Effector memory CD8-positive, alpha-beta T cell (primary cell): Measurements from ENCODE around the gene MAP4K3.
"Not testable (repeated sequence)": the region's sequence is repeated elsewhere in the genome, so short reads cannot be mapped to it uniquely, and the experiment has no call there.

Experiments
- ATAC-seq: fragments of 150-1000 bp; cut with Tn5 transposase; replicated peaks from 2 replicates; pipeline ENCODE4 v1.10.0; 2021; ENCODE audit warnings: mild to moderate bottlenecking, moderate library complexity
- DNase-seq, 3 experiments: peaks; one replicate each; pipeline ENCODE4 v3.0.0; 2021
- H3K27ac Mint-ChIP-seq, 2 donors: one replicate each; pipeline ENCODE4 v1.8.0; 2022; ENCODE audit warnings: mild to moderate bottlenecking in 2 of 2, mixed read lengths in 2 of 2, moderate library complexity in 2 of 2
- H3K27me3 Mint-ChIP-seq, 2 donors: one replicate each; pipeline ENCODE4 v1.8.0; 2022; ENCODE audit warnings: mixed read lengths in 2 of 2
- H3K36me3 Mint-ChIP-seq: one replicate; pipeline ENCODE4 v1.8.0; 2022; ENCODE audit warnings: mild to moderate bottlenecking, moderate library complexity, mixed read lengths; ENCODE audit not compliant: insufficient read depth
- H3K4me1 Mint-ChIP-seq, 2 donors: one replicate each; pipeline ENCODE4 v1.8.0; 2022; ENCODE audit warnings: low read depth in 2 of 2, mixed read lengths in 2 of 2
- H3K4me3 Mint-ChIP-seq, 2 donors: one replicate each; pipeline ENCODE4 v1.8.0; 2022; ENCODE audit warnings: mild to moderate bottlenecking in 2 of 2, mixed read lengths in 2 of 2, moderate library complexity in 2 of 2
- H3K9me3 Mint-ChIP-seq, 2 donors: one replicate each; pipeline ENCODE4 v1.8.0; 2022; ENCODE audit warnings: mixed read lengths in 2 of 2

The MAP4K3 gene

DNA sequence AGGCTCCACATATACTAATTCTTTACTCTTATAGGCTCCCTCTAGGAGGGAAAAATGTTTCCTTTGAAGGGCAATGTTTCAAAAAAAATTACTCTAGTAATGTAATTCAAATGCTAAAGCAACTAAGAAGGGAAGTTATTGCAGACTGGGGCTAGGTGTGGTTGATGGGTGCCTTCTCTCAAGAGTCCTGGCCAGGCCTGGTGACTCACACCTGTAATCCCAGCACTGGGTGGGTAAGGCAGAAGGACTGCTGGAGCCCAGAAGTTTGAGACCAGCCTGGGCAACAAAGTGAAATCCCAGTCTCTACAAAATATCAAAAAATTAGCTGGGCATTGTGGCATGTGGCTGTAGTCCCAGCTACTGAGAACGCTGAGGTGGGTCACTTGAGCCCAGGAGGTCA lies 162.1 kb downstream of the MAP4K3 start:
- Mint-ChIP-seq H3K27ac (no peak overlapping the region), H3K4me1 (no peaks in the 10 kb centered on the region), H3K36me3 (peaks cover 10% of the 10 kb centered on the region), H3K27me3 (no peaks in the 10 kb centered on the region), H3K9me3 (no peaks in the 10 kb centered on the region), H3K4me3 (no peak overlapping the region)
- ATAC-seq = no peak
- DNase-seq = no peak

DNA sequence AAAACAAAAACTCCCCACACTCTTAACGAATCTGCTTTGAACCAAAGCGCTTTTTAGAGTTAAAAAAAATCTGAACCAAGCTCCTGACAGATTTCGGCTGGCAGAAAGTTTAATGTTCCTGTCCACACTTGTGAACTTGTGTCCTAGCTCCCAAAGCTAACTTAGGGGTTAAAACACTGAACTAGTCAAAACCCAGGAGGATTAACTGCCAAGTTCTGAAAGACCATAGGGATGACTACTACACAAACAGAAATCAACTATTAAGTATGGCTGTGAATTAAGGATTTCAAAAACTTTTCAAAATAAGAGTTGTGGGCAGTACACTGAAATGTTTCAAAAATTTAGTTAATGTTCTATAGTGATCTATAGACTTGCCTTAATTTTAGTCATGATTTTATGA lies 167.1 kb downstream of the MAP4K3 start:
- Mint-ChIP-seq H3K4me1 (peaks cover 14 to 15% of the 10 kb centered on the region in 2 donors), H3K9me3 (no peaks in the 10 kb centered on the region), H3K4me3 (no peak overlapping the region), H3K36me3 (peaks cover 3% of the 10 kb centered on the region), H3K27me3 (no peaks in the 10 kb centered on the region), H3K27ac (no peak overlapping the region)
- DNase-seq (no peak), ATAC-seq (no peak)

DNA sequence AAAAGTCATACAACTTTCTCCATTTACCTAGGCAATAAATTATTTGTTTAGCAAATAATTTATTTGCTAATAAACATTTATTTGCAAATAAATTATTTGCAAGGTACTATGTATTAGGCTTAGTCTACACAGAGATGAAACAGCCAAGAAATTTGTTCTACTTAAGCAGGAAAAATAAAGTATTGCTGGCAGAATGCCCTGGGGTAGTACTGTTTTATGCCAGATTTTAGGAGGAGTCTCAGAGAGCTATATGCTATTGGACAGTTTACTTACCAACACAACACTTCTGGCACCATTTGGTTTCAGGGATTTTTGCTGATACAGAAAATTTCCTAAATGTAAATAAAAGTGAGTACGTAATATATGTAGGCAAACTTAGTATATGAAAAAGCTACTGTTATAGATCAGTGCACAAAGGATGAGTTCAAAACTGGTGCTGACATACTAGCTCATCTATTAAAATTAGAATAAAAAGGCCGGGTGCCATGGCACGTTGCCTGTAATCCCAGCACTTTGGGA lies 170.1 kb downstream of the MAP4K3 start:
- Mint-ChIP-seq H3K4me3 (no peak overlapping the region), H3K36me3 (peaks cover 6% of the 10 kb centered on the region), H3K9me3 (no peaks in the 10 kb centered on the region), H3K27ac (peak overlapping the region in 1 of 2 donors; percentile 62), H3K27me3 (no peaks in the 10 kb centered on the region), H3K4me1 (peaks cover 19 to 31% of the 10 kb centered on the region in 2 donors)
- ATAC-seq (no peak), DNase-seq (no peak)

DNA sequence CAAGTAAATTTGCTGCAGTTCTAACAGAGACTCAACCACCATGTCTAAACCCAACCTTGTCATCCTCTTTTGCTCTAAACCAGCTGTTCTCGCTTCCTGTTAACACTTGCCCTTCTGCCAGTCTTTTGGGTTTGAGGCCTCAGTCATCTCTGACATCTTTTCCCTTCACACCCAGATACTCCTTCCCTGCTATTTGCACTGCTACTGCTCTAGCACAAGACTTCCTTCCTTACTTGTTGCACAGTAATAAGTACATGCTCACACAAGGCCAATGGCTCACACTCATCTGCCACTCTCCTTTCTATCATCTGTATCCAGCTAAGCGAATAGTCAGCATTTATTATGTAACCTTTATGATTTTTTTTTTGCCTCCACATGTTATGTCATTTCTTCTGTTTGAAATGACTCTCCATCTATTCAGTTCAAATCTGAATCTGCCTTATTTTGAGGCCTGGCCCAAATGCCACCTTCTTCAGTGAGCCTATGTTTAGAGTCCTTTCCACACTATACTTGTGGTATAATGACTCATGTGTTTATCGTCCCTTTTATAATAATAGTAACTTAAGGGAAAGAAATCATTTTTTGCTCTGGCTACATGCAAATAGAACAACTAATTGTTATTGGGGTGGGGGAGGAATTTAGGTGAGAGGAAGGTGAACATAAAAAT lies 170.8 kb downstream of the MAP4K3 start:
- Mint-ChIP-seq H3K4me1 (peaks cover 19 to 31% of the 10 kb centered on the region in 2 donors), H3K27me3 (no peaks in the 10 kb centered on the region), H3K27ac (peak overlapping the region; percentile 47 to 62), H3K4me3 (peak overlapping the region; percentile 1 to 20), H3K36me3 (peaks cover 6% of the 10 kb centered on the region), H3K9me3 (no peaks in the 10 kb centered on the region)
- DNase-seq (peak in 1 of 3 experiments; percentile 7), ATAC-seq (peak; percentile 73)

DNA sequence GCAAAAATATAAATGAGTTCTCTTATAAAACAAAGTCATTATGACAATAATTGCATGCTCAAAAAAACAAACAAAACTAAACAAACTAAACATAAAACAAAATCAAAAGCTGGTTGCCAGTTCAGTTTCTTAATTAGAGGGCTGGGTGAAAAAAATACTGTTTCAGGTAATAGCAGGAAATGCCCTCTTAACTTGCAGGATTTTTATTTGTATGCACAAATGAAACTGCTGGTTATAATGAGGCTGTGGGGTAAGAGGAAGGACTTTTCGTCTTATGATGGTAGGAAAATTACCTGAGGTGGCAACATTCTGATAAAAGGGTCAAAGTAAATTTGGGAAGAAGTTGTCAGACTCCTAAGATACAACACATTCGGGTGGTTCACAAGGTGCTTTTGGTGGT lies 171.8 kb downstream of the MAP4K3 start:
- Mint-ChIP-seq H3K27me3 (no peaks in the 10 kb centered on the region), H3K27ac (peak overlapping the region; percentile 47 to 62), H3K4me3 (peak overlapping the region in 1 of 2 donors; percentile 65), H3K4me1 (peaks cover 19 to 31% of the 10 kb centered on the region in 2 donors), H3K36me3 (peaks cover 8% of the 10 kb centered on the region), H3K9me3 (no peaks in the 10 kb centered on the region)
- ATAC-seq (no peak), DNase-seq (no peak)

DNA sequence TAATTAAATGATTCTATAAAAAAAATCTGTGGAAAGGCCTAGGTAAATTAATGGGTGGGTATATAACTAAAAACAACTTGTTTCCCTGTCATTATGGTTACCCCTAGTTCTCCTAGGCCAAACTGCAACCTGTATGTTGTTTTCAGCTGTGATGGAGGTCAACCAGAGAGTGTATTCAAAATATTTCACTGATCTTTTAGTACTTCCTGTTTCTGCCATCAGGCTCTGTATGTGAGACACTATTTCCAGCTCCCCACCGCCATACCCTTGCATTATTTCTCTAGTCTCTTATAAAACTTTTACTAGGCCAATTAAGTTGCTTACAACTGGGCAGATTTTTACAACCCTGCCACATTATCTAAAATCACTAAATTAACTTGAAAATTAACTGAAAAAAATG lies 172.4 kb downstream of the MAP4K3 start:
- DNase-seq (no peak), ATAC-seq (peak; percentile 40)
- Mint-ChIP-seq H3K9me3 (no peaks in the 10 kb centered on the region), H3K36me3 (peaks cover 8% of the 10 kb centered on the region), H3K27me3 (no peaks in the 10 kb centered on the region), H3K4me3 (peak overlapping the region in 1 of 2 donors; percentile 65), H3K27ac (peak overlapping the region; percentile 47 to 62), H3K4me1 (peaks cover 19 to 31% of the 10 kb centered on the region in 2 donors)

DNA sequence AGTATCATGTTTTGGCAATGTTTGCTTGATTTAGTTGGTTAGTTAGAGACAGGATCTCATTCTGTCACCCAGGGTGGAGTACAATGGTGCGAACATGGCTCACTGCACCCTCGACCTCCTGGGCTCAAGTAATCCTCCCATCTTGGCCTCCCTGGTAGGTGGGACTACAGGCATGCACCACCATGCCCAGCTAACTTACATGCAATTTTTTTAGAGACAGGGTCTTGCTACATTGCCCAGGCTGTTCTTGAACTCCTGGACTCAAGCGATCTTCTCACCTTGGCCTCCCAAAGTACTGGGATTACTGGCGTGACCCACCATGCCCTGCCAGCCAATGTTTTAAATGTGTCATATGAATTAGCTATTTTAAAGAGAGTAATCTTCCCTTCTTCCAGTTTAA lies 177.0 kb downstream of the MAP4K3 start:
- peaks cover 12% of the 10 kb centered on the region for H3K36me3 Mint-ChIP-seq
- no peak for DNase-seq
- ATAC-seq = no peak
- H3K27me3 Mint-ChIP-seq = no peaks in the 10 kb centered on the region
- no peak overlapping the region for H3K4me3 Mint-ChIP-seq
- peaks cover 6 to 18% of the 10 kb centered on the region in 2 donors for H3K4me1 Mint-ChIP-seq
- no peak overlapping the region for H3K27ac Mint-ChIP-seq
- H3K9me3 Mint-ChIP-seq = no peaks in the 10 kb centered on the region

DNA sequence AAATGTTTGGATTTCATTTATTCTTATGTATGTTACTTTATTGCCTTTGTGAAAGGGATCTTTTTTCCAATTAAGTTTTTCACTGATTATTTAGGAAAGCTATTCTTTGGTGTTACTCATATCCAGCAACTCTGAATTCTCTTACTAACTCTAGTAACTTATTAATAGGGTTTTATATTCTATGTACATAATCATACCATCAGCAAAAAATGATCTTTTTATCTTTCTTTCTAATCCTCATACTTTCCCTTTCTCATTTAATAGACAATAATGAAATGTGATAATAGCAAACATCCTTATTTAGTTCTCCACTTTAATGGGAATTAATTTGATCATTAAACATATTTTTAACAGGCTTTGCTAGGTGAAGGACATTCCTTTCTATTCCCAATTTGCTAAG lies 181.0 kb downstream of the MAP4K3 start:
- ATAC-seq = no peak
- peaks cover 6% of the 10 kb centered on the region for H3K36me3 Mint-ChIP-seq
- no peaks in the 10 kb centered on the region for H3K27me3 Mint-ChIP-seq
- DNase-seq = no peak
- H3K9me3 Mint-ChIP-seq = no peaks in the 10 kb centered on the region
- H3K4me1 Mint-ChIP-seq = no peaks in the 10 kb centered on the region
- H3K27ac Mint-ChIP-seq = no peak overlapping the region
- H3K4me3 Mint-ChIP-seq = no peak overlapping the region

DNA sequence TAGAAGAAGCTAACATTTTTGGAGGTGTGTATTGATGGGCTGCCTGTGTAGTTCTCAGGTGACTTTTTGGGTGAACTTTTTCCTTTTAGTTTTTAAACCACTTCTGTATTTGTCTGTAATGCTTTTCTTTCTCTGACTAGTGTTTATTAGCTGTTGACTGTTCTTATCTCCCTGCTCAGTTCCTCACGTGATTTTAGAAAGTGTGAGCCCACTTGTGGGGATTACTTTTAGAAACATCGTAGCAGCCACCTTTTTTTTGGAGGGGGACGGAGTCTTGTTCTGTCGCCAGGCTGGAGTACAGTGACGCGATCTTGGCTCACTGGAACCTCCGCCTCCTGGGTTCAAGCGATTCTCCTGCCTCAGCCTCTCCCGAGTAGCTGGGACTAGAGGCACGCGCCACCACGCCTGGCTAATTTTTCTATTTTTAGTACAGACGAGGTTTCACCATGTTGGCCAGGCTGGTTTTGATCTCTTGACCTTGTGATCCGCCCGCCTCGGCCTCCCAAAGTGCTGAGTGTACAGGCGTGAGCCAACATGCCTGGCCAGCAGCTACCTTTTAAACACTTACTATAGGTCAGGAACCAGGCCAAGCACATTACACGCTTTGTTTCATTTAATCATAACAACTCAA lies 184.1 kb downstream of the MAP4K3 start:
- Mint-ChIP-seq H3K9me3 (no peaks in the 10 kb centered on the region), H3K36me3 (peaks cover 3% of the 10 kb centered on the region), H3K27ac (no peak overlapping the region), H3K4me3 (no peak overlapping the region), H3K27me3 (no peaks in the 10 kb centered on the region), H3K4me1 (peaks cover 0 to 5% of the 10 kb centered on the region in 2 donors)
- DNase-seq (no peak), ATAC-seq (no peak)

DNA sequence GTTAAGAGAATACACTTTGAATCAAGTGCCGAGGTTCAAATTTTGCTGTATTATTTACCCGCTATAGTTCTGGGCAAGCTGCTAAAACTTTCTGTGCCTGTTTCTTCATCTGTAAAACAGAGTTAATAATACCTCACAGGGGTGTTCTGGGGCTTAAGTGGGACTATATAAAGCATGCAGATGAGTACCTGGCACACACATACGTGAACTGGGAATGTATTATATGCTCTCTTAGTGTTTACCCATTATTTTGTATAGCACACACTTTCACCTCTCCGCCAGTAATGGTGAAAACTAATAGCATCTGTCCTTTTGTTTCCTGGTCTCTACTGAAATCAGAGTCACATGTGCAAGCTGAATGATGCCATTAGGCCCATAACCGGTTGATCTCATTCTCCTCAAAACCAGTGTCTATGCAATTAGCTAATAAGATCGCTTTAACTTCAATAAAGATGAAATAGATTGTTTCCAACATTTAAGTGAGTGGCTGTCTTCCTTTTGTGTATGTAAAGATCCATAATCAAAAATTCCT lies 189.5 kb downstream of the MAP4K3 start:
- ATAC-seq (no peak), DNase-seq (no peak)
- Mint-ChIP-seq H3K4me1 (peaks cover 14 to 21% of the 10 kb centered on the region in 2 donors), H3K4me3 (no peak overlapping the region), H3K36me3 (peaks cover 10% of the 10 kb centered on the region), H3K27me3 (no peaks in the 10 kb centered on the region), H3K27ac (no peak overlapping the region), H3K9me3 (no peaks in the 10 kb centered on the region)

DNA sequence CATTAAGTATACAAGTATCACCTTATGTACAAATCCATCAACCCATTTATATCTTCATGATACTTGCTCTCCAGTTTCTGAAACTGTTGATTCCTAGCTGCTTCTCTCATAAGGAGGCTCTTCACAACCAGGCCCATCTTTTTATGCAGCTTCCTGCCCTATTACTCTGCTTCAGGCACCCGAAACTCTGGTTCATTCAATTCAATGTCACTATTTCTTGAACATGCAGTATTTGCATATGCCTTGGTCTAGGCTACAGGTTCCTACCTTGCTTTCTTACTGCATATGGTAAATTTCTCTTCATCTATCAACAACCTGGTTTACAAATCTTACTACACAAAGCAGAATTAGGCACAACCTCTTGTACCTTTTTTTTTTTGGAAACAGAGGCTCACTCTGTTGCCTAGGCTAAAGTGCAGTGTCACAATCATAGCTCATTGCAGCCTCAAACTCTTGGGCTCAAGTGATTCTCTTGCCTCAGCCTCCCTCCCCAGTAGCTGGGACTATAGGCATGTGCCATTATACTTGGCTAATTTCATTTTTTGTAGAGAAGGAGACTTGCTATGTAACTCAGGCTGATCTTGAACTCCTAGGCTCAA lies 190.6 kb downstream of the MAP4K3 start:
- ATAC-seq (no peak), DNase-seq (no peak)
- H3K4me3 Mint-ChIP-seq = peak overlapping the region in 1 of 2 donors; percentile 14
- H3K27ac Mint-ChIP-seq = no peak overlapping the region
- peaks cover 14 to 21% of the 10 kb centered on the region in 2 donors for H3K4me1 Mint-ChIP-seq
- no peaks in the 10 kb centered on the region for H3K27me3 Mint-ChIP-seq
- H3K36me3 Mint-ChIP-seq = peaks cover 10% of the 10 kb centered on the region
- H3K9me3 Mint-ChIP-seq = no peaks in the 10 kb centered on the region

DNA sequence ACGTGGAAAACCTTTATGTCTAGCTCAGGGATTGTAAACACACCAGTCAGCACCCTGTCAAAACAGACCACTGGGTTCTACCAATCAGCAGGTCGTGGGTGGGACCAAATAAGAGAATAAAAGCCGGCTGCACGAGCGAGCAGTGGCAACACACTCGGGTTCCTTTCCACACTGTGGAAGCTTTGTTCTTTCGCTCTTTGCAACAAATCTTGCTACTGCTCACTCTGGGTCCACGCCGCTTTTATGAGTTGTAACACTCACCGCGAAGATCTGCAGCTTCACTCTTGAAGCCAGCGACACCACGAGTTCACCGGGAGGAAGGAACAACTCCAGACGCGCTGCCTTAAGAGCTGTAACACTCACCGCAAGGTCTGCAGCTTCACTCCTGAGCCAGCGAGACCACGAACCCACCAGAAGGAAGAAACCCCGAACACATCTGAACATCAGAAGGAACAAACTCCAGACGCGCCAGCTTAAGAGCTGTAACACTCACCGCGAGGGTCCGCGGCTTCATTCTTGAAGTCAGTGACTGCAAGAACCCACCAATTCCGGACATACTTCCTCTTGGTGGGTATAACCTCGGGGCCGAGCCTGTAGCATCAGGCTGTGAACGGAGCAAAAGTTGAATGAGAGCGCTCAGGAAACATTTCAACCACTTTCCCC lies 192.0 kb downstream of the MAP4K3 start:
- not testable (repeated sequence) for H3K36me3 Mint-ChIP-seq, H3K9me3 Mint-ChIP-seq, H3K27me3 Mint-ChIP-seq
- Mint-ChIP-seq H3K27ac (peak overlapping the region; percentile 74 to 89), H3K4me3 (peak overlapping the region; percentile 84 to 87), H3K4me1 (peaks cover 14 to 16% of the 10 kb centered on the region in 2 donors)
- ATAC-seq (peak; percentile 61), DNase-seq (peak; percentile 29 to 45 (median 32))

DNA sequence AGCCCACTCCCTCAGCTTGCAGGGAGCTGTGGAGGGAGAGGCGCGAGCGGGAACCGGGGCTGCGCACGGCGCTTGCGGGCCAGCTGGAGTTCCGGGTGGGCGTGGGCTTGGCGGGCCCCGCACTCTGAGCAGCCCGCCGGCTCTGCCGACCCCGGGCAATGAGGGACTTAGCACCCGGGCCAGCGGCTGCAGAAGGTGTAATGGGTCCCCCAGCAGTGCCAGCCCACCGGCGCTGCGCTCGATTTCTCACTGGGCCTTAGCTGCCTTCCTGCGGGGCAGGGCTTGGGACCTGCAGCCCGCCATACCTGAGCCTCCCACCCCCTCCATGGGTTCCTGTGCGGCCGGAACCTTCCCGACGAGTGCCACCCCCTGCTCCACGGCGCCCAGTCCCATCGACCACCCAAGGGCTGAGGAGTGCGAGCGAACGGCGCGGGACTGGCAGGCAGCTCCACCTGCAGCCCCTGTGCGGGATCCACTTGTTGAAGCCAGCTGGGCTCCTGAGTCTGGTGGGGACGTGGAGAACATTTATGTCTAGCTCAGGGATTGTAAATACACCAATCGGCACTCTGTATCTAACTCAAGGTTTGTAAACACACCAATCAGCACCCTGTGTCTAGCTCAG lies 192.7 kb downstream of the MAP4K3 start:
- H3K36me3 Mint-ChIP-seq, ATAC-seq, H3K9me3 Mint-ChIP-seq, DNase-seq, H3K27me3 Mint-ChIP-seq: not testable (repeated sequence)
- Mint-ChIP-seq H3K4me1 (peaks cover 14 to 16% of the 10 kb centered on the region in 2 donors), H3K27ac (peak overlapping the region; percentile 74 to 89), H3K4me3 (peak overlapping the region; percentile 84 to 87)
